Activated naive CD8-positive, alpha-beta T cell treated with anti-CD3 and anti-CD28 coated beads, Interleukin-2, amount 10 ng/mL, durations not matched to agents 7 days and 5 days (primary cell): ENCODE data around the gene TM4SF20. TPM values are rescaled to one million over a fixed set of nuclear protein-coding genes. Genes with fewer than 3 reads are reported as not detected.
A peak's percentile ranks its signal among the peaks of the same experiment; 100 is the strongest.

Source experiments
- ATAC-seq: fragments of 150-1000 bp; cut with Tn5 transposase; one replicate; pipeline ENCODE4 v1.10.0; 2021; ENCODE audit warnings: low read depth, moderate library complexity
- POLR2A ChIA-PET: fragments of 350-600 bp; sonication (Branson Sonifier 250); formaldehyde crosslinking; loops from one replicate; lab custom pipeline; 2021; ENCODE audit warnings: antibody characterized with exemption; lab: Charles Lee
- DNase-seq: peaks from one replicate; pipeline ENCODE4 v3.0.0; 2021
- H3K27ac Mint-ChIP-seq: one replicate; pipeline ENCODE4 v1.8.0; 2022; ENCODE audit warnings: mild to moderate bottlenecking, mixed read lengths
- H3K27me3 Mint-ChIP-seq: one replicate; pipeline ENCODE4 v1.8.0; 2022; ENCODE audit warnings: mild to moderate bottlenecking, moderate library complexity, mixed read lengths
- H3K36me3 Mint-ChIP-seq: one replicate; pipeline ENCODE4 v1.8.0; 2021; ENCODE audit warnings: mild to moderate bottlenecking, mixed read lengths
- H3K4me1 Mint-ChIP-seq: one replicate; pipeline ENCODE4 v1.8.0; 2021; ENCODE audit warnings: mixed read lengths
- H3K4me3 Mint-ChIP-seq: one replicate; pipeline ENCODE4 v1.8.0; 2022; ENCODE audit warnings: mild to moderate bottlenecking, moderate library complexity, mixed read lengths
- H3K9me3 Mint-ChIP-seq: one replicate; pipeline ENCODE4 v1.8.0; 2021; ENCODE audit warnings: mixed read lengths
- total RNA-seq, 2 experiments: library from RNA; stranded (reverse); gene quantifications; one replicate each; pipeline ENCODE4 v1.2.3, GENCODE V29; 2021

TM4SF20 gene, protein sequence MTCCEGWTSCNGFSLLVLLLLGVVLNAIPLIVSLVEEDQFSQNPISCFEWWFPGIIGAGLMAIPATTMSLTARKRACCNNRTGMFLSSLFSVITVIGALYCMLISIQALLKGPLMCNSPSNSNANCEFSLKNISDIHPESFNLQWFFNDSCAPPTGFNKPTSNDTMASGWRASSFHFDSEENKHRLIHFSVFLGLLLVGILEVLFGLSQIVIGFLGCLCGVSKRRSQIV
- total RNA-seq: not detected

DNA sequence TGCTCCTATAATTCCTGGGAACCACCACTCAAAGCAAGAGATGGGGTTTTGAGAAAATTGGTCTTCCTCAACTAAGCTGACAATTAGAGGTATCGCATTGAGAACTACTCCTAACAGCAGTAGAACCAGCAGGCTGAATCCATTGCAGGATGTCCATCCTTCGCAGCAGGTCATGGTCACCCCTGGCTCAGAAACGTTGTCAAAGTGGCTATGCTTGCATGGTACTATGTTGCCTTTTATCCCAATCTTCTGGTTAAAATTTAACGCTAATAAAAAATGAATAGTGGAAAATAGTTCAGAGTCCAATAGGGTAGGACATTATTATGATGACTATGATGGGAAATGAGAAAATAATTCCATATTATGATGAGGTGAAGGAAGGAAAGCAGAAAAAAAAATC is at the start of gene TM4SF20:
Gene TM4SF20 (minus strand): TSS at position 212 of the 400 bp plus-strand sequence. CDS start 38 bp downstream, at position 174.
- DNase-seq (no peak), ATAC-seq (no peak)
- H3K27me3 Mint-ChIP-seq: peaks cover 3% of the 10 kb centered on the region
- H3K36me3 Mint-ChIP-seq: no peaks in the 10 kb centered on the region
- H3K4me1 Mint-ChIP-seq: no peaks in the 10 kb centered on the region
- peaks cover 6% of the 10 kb centered on the region for H3K9me3 Mint-ChIP-seq
- POLR2A ChIA-PET: no interaction called here
- no peak within 1 kb of the TSS for H3K4me3 Mint-ChIP-seq
- no peak within 1 kb of the TSS for H3K27ac Mint-ChIP-seq

DNA sequence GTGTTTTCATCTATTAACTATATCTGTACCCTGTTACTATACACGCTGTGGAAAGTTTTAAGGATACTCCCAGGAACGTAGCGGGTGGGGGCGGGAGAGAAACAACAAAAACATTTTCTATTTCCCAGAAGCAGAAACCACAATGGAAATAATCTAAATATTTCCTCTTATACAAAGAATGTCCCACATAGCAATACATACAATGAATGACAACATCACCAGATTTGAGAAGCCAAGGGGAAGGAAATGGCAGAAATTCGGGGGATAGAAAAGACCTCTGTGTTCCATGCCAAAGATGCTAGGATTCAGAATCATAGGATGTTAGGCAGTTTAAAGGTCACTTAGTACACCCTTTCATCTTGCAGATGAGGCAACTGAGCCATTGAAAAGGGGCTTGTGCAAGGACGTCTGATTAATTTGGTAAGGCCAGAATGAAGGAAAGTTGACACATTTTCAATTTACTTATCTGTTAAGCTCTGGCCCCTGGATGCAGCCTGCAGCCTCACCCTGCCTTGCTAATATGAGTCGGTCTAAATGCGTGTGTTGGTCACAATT is 49.7 kb upstream of the TM4SF20 start:
- no peak for DNase-seq

DNA sequence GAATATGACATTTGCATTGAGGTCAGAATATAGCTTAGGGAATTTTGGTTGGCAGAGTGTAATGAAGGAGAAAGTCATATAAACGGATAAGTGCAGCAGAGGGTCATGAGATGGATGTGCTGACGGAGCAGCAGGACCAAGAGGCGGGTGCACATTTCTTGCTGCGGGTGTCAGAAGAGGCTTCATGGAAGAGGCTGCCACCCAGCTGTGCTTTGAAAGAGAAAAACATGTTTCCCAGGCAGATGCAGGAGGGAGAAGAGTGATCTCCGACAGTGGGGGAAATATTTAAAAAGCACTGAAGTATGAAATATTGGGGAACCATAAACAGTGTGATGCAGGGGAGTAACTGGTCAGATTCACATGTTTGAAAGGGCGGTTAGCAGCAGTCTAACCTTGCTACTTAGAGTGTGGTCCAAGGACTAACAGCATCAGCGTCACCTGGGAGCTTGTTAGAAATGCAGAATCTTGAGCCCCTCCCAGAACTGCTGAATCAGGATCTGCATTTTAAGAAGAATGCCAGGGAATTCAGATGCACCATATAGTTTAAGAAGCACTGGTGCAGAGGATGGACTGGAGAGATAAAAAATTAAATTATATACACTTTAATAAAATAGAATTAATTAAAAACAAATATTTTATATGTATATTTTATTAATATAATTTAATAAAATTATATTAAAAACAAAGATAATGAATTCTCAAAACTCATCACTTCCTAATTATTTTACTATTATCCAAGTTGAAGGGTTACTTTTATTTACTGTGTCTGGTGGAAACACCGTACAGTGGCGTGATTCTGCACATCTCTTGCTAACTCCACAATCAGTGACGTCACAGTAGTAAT is 44.8 kb upstream of the TM4SF20 start:
- ATAC-seq (no peak), DNase-seq (no peak)
- POLR2A ChIA-PET: interaction anchor here (0.6 kb wide), 1 partner anchor 1383 kb away, joined by 3 read pairs; no protein-coding TSS in a partner anchor
- H3K4me3 Mint-ChIP-seq: no peak overlapping the region
- no peak overlapping the region for H3K27ac Mint-ChIP-seq
- H3K36me3 Mint-ChIP-seq: peaks cover 2% of the 10 kb centered on the region
- H3K27me3 Mint-ChIP-seq: no peaks in the 10 kb centered on the region
- no peaks in the 10 kb centered on the region for H3K9me3 Mint-ChIP-seq
- no peaks in the 10 kb centered on the region for H3K4me1 Mint-ChIP-seq

More for the DNA sequence above, 49.7 kb upstream of the TM4SF20 start:
- POLR2A ChIA-PET: no interaction called here
- no peaks in the 10 kb centered on the region for H3K27me3 Mint-ChIP-seq
- peaks cover 17% of the 10 kb centered on the region for H3K36me3 Mint-ChIP-seq
- H3K4me1 Mint-ChIP-seq: no peaks in the 10 kb centered on the region
- H3K27ac Mint-ChIP-seq: no peak overlapping the region
- H3K9me3 Mint-ChIP-seq: peaks cover 14% of the 10 kb centered on the region
- ATAC-seq: no peak
- H3K4me3 Mint-ChIP-seq: no peak overlapping the region

DNA sequence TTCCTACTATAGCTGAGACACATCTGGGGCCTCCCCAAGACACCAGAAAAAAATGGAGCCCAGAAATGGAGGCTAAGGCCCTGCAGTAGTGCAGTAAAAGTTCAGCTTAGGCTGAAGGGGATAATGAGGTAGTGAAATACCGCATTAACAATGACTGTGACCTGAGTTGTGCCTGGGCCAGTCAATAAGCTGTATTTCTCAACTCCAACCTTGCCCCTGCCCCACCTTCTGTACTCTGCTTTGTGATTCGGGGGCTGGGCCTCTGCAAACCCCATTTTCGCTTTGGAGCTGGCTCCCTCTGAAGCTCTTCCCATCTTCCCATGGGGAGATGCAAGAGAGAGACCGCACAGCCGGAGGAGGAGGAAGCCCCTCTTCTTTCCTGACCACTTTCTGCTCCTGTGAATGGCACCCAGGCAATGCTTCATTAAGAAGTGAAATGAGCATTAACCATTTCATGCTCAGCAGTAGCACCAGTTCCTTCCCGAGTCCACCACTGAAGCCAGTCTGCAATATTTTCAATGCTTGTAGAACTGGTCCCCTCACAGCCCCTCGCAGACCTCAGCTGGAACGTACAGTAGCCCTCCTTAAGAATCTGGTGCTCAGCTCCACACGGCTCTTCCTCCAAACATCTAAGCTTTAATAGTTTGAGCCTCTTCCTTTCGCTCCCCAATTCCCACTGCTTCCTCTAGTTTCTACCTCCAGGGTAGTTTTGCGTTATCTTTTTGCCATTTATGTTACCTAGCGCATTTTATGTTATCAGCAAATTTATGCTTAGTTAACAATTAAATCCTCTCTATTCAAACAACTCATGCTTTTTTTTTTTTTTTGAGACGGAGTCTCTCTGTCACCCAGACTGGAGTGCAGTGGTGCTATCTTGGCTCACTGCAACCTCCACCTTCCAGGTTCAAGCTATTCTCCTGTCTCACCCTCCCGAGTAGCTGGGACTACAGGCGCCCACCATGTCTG is 41.3 kb upstream of the TM4SF20 start:
- DNase-seq (no peak), ATAC-seq (no peak)
- Mint-ChIP-seq H3K9me3 (no peaks in the 10 kb centered on the region), H3K27me3 (no peaks in the 10 kb centered on the region), H3K4me1 (peaks cover 2% of the 10 kb centered on the region), H3K4me3 (no peak overlapping the region), H3K36me3 (peaks cover 2% of the 10 kb centered on the region), H3K27ac (no peak overlapping the region)
- POLR2A ChIA-PET: no interaction called here

DNA sequence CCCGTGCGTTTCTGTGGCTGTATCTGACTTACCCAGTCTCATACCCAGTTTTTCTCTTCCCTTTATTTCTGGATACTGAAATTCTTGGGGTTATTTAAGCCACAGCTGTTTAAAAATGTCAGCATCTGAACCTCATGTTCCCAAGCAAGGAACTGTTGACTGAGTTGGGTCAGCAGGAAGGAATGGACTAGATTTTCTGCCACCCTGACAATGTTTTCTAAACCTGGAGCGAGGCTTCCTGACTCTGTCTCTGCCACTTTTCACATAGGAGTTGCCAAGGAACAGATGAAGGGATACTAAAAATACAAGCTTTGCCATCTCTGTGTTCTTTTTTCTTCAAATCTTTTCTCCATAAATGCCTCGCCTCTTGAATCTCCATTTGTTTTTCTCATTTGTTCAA is 37.6 kb upstream of the TM4SF20 start:
- H3K27me3 Mint-ChIP-seq: no peaks in the 10 kb centered on the region
- peaks cover 2% of the 10 kb centered on the region for H3K36me3 Mint-ChIP-seq
- H3K4me1 Mint-ChIP-seq: peaks cover 17% of the 10 kb centered on the region
- DNase-seq (no peak), ATAC-seq (no peak)
- no peaks in the 10 kb centered on the region for H3K9me3 Mint-ChIP-seq
- H3K4me3 Mint-ChIP-seq: no peak overlapping the region
- H3K27ac Mint-ChIP-seq: no peak overlapping the region
- POLR2A ChIA-PET: no interaction called here

DNA sequence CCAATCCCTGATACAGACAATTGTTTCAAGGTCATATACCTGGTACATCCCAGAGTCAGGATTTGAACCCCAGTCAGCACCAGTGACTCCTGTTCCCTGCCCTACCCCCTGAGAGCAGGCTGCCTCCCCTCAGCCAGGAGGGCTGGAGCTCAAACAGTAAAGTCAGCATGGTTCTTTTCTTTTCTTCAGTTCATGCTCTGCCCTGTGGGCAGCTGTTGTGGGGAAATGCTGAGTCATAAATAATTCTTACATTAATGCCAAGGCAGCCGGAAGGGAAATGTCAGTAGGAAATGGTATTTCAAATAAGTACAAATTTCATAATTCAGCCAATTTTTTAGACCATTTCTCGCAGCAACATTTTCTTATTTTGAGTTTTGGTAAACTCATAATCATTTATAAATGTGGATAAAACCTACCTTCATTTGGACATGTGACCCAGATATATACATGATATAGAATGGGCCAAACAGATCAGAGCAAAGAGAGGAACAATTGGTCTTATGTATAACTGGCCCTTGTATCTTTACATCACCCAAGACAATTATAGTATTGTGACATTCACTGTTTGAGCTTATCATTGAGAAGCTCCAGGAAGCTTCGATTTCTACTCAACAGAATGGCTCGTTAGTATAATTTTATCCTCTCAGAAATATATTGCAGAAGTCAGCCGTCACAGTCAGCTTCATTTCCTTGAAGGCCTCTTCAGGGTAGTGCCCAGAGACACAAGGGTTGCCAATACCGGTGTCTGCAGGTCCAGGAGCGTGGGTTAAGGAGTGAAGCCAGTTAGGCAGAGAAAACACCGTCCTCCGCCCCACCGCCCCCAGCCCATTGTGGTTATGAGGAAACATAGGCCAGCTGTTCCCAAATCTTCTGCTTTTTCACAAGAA is 36.7 kb upstream of the TM4SF20 start:
- no peaks in the 10 kb centered on the region for H3K9me3 Mint-ChIP-seq
- H3K27me3 Mint-ChIP-seq: no peaks in the 10 kb centered on the region
- H3K36me3 Mint-ChIP-seq: peaks cover 2% of the 10 kb centered on the region
- H3K27ac Mint-ChIP-seq: no peak overlapping the region
- H3K4me1 Mint-ChIP-seq: peaks cover 26% of the 10 kb centered on the region
- H3K4me3 Mint-ChIP-seq: no peak overlapping the region
- DNase-seq (no peak), ATAC-seq (no peak)
- POLR2A ChIA-PET: interaction anchor here (0.7 kb wide), 1 partner anchor 10 kb away, joined by 3 read pairs; no protein-coding TSS in a partner anchor

DNA sequence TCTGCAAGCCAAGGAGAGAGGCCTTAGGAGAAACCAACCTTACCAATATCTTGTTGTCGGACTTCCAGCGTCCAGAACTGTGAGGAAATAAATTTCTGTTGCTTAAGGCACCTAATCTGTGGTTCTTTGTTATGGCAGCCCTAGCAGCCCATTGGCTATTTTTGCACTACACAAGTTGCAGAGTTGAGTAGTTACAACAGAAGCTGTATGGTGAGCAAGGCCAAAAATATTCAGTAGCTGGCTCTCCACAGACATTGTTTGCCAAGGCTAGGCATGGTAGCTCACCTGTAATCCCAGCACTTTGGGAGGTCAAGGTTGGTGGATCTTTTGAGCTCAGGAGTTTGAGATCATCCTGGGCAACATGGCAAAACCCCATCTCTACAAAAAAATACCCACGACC is 35.7 kb upstream of the TM4SF20 start:
- POLR2A ChIA-PET: no interaction called here
- DNase-seq (no peak), ATAC-seq (no peak)
- Mint-ChIP-seq H3K36me3 (no peaks in the 10 kb centered on the region), H3K27me3 (no peaks in the 10 kb centered on the region), H3K4me3 (no peak overlapping the region), H3K27ac (no peak overlapping the region), H3K4me1 (peaks cover 26% of the 10 kb centered on the region), H3K9me3 (no peaks in the 10 kb centered on the region)

DNA sequence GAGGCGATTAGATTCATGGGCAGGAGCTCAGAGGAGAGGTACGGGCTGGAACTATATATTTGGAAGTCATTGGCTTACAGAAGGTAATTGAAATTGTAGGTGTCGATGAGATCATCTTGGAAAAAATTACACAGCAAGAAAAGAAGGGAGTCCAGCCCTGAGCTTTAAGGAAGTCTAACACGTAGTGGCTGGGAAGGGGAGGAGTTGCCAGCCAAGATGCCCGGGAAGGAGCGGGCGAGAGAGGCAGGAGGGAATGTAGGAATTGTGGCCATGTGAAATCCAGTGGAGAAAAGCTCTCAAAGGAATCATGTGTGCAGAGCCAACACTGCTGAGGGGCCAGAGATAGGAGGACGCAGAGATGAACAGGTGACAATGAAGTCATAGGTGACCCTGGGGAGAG is 34.3 kb upstream of the TM4SF20 start:
- H3K36me3 Mint-ChIP-seq: no peaks in the 10 kb centered on the region
- DNase-seq (no peak), ATAC-seq (no peak)
- H3K9me3 Mint-ChIP-seq: no peaks in the 10 kb centered on the region
- H3K27me3 Mint-ChIP-seq: no peaks in the 10 kb centered on the region
- H3K27ac Mint-ChIP-seq: no peak overlapping the region
- H3K4me3 Mint-ChIP-seq: no peak overlapping the region
- peaks cover 26% of the 10 kb centered on the region for H3K4me1 Mint-ChIP-seq
- POLR2A ChIA-PET: no interaction called here

DNA sequence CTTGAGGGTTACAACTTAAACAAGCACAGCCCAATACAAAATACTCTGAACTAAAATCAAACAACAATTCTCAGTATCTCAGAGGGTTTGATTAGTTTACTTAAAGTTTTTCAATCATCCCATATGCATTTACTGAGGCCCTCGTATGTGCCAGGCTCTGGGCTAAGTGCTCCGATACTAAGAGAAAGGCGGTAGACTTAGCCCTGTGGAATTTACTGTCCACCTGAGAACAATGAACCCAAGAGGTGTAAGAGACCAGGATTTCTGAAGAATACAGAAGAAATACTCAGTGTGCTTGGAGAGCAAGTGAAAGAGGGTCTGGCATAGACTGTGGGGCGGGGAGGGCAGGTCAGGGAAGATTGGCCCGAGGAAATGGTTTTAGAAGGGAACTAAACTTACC is 33.8 kb upstream of the TM4SF20 start:
- peaks cover 26% of the 10 kb centered on the region for H3K4me1 Mint-ChIP-seq
- DNase-seq (no peak), ATAC-seq (no peak)
- no peak overlapping the region for H3K4me3 Mint-ChIP-seq
- H3K27ac Mint-ChIP-seq: no peak overlapping the region
- no peaks in the 10 kb centered on the region for H3K9me3 Mint-ChIP-seq
- no peaks in the 10 kb centered on the region for H3K27me3 Mint-ChIP-seq
- H3K36me3 Mint-ChIP-seq: no peaks in the 10 kb centered on the region
- POLR2A ChIA-PET: no interaction called here

DNA sequence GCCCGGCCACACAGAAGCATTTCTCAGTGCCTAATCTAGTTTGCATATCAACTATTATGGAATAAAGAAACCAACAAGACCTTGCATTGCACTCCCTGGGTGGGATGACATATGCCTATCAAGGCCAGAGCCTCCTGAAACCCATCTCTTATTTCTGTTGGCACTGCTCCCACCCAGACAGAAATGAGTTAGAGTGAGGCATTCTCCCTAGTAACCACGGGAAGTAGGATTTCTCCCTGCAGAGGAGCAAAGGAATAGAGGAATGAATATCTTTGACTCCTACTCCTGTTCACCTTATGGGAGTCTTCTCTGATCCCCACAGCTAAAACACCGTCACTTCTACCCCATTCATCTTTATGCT is 32.9 kb upstream of the TM4SF20 start:
- POLR2A ChIA-PET: no interaction called here
- H3K27me3 Mint-ChIP-seq: no peaks in the 10 kb centered on the region
- peaks cover 27% of the 10 kb centered on the region for H3K4me1 Mint-ChIP-seq
- no peak overlapping the region for H3K27ac Mint-ChIP-seq
- no peaks in the 10 kb centered on the region for H3K9me3 Mint-ChIP-seq
- no peak overlapping the region for H3K4me3 Mint-ChIP-seq
- no peak for ATAC-seq
- no peaks in the 10 kb centered on the region for H3K36me3 Mint-ChIP-seq
- no peak for DNase-seq

DNA sequence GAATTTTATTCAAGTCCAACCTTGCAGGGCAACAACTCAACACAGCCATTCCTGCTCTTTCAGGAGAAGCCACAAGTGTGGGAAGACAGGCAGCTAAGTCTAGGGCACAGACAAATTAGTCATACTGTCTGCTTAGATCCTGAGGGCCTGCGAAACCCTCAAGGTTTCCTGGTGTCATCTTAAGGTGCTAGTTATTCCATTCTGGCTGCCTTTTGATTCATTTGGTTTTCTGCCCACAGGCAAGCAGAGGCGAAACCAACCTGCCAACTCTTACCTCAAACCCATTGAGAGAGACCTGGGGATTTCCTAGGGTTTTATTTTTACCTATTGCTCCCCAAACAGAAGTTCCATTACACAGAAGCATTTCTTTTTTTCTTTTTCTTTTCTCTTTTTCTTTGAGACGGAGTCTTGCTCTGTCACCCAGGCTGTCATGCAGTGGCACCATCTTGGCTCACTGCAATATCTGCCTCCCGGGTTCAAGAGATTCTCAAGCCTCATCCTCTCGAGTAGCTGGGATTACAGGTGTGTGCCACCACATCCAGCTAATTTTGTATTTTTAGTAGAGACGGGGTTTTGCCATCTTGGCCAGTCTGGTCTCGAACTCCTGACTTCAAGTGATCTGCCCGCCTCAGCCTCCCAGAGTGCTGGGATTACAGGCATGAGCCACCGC is 32.3 kb upstream of the TM4SF20 start:
- POLR2A ChIA-PET: no interaction called here
- Mint-ChIP-seq H3K4me3 (peak overlapping the region; percentile 40), H3K36me3 (no peaks in the 10 kb centered on the region), H3K27ac (no peak overlapping the region), H3K9me3 (no peaks in the 10 kb centered on the region), H3K4me1 (peaks cover 30% of the 10 kb centered on the region), H3K27me3 (no peaks in the 10 kb centered on the region)
- ATAC-seq: peak; percentile 72
- no peak for DNase-seq

DNA sequence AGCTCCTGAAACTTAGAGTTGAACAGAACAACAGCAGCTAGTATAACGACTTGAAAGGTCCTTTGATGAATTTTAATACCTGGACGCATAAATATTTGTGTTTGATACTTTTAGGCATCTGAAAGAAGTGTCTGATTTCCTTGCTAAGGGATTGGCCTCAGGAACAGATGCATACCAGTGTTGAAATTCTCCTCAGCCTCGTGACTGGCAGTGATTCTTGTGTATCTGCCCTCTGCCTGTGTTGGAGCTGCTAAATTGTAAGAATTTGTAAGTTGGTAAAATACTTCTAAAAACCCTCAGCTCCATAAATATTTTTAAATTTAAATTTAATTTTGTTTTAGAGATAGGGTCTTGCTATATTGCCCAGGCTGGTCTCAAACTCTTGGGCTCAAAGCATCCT is 31.1 kb upstream of the TM4SF20 start:
- ATAC-seq (no peak), DNase-seq (no peak)
- H3K36me3 Mint-ChIP-seq: no peaks in the 10 kb centered on the region
- no peak overlapping the region for H3K4me3 Mint-ChIP-seq
- POLR2A ChIA-PET: interaction anchor here (0.6 kb wide), 1 partner anchor 9 kb away, joined by 3 read pairs; no protein-coding TSS in a partner anchor
- H3K9me3 Mint-ChIP-seq: no peaks in the 10 kb centered on the region
- peaks cover 35% of the 10 kb centered on the region for H3K4me1 Mint-ChIP-seq
- no peaks in the 10 kb centered on the region for H3K27me3 Mint-ChIP-seq
- no peak overlapping the region for H3K27ac Mint-ChIP-seq
